ENCODE results near the gene DPP6.
"Not testable (repeated sequence)": the region's sequence is repeated elsewhere in the genome, so short reads cannot be mapped to it uniquely, and the experiment has no call there.

The DPP6 gene

GRCh38 chr7:154652564-154652963 lies 600.4 kb downstream of the DPP6 start:
- TF ChIP-seq POLR2A (IDR thresholded peaks at IDR 0.05; ENCODE audit: low read depth, low read length) (no peak), PAX5 (IDR thresholded peaks at IDR 0.05; ENCODE audit: insufficient read depth, low read length, severe bottlenecking) (no peak), POU2F2 (IDR thresholded peaks at IDR 0.05; ENCODE audit: low read depth, low read length) (no peak), SPI1 (IDR thresholded peaks at IDR 0.05; ENCODE audit: low read depth, low read length) (no peak), TAF1 (IDR thresholded peaks at IDR 0.05; ENCODE audit: low read depth, low read length) (no peak)
- DNase-seq (ENCODE audit: insufficient read length, low spot score) (no peak), FAIRE-seq (no peak)

GRCh38 chr7:154653281-154653680 lies 601.1 kb downstream of the DPP6 start:
- TF ChIP-seq POLR2AphosphoS5 (IDR thresholded peaks at IDR 0.05; ENCODE audit: low read depth, low read length): no peak
- TF ChIP-seq POU2F2 (IDR thresholded peaks at IDR 0.05; ENCODE audit: low read depth, low read length): no peak
- FAIRE-seq (no peak), DNase-seq (ENCODE audit: insufficient read length, low spot score) (no peak)

GRCh38 chr7:154656618-154657017 lies 604.4 kb downstream of the DPP6 start:
- no peak for TF ChIP-seq POLR2A (IDR thresholded peaks at IDR 0.05; ENCODE audit: low read depth, low read length)
- no peak for TF ChIP-seq POLR2AphosphoS5 (IDR thresholded peaks at IDR 0.05; ENCODE audit: low read depth, low read length)
- no peak for TF ChIP-seq TAF1 (IDR thresholded peaks at IDR 0.05; ENCODE audit: low read depth, low read length)
- no peak for TF ChIP-seq POU2F2 (IDR thresholded peaks at IDR 0.05; ENCODE audit: low read depth, low read length)
- no peak for TF ChIP-seq PAX5 (IDR thresholded peaks at IDR 0.05; ENCODE audit: insufficient read depth, low read length, severe bottlenecking)
- no peak for TF ChIP-seq SPI1 (IDR thresholded peaks at IDR 0.05; ENCODE audit: low read depth, low read length)
- DNase-seq (ENCODE audit: insufficient read length, low spot score) (no peak), FAIRE-seq (no peak)

- FAIRE-seq: no peak
- no peak for TF ChIP-seq PAX5 (IDR thresholded peaks at IDR 0.05; ENCODE audit: insufficient read depth, low read length, severe bottlenecking)
- no peak for TF ChIP-seq TAF1 (IDR thresholded peaks at IDR 0.05; ENCODE audit: low read depth, low read length)
- TF ChIP-seq POLR2AphosphoS5 (IDR thresholded peaks at IDR 0.05; ENCODE audit: low read depth, low read length): no peak
- TF ChIP-seq POLR2A (IDR thresholded peaks at IDR 0.05; ENCODE audit: low read depth, low read length): no peak
- TF ChIP-seq POU2F2 (IDR thresholded peaks at IDR 0.05; ENCODE audit: low read depth, low read length): no peak
- TF ChIP-seq SPI1 (IDR thresholded peaks at IDR 0.05; ENCODE audit: low read depth, low read length): no peak
- no peak for DNase-seq (ENCODE audit: insufficient read length, low spot score)
These were observed 614.6 kb downstream of the DPP6 start for GRCh38 chr7:154666768-154667167.

- TF ChIP-seq TAF1 (IDR thresholded peaks at IDR 0.05; ENCODE audit: low read depth, low read length) (no peak), SPI1 (IDR thresholded peaks at IDR 0.05; ENCODE audit: low read depth, low read length) (no peak), POU2F2 (IDR thresholded peaks at IDR 0.05; ENCODE audit: low read depth, low read length) (no peak), POLR2A (IDR thresholded peaks at IDR 0.05; ENCODE audit: low read depth, low read length) (no peak), POLR2AphosphoS5 (IDR thresholded peaks at IDR 0.05; ENCODE audit: low read depth, low read length) (no peak), PAX5 (IDR thresholded peaks at IDR 0.05; ENCODE audit: insufficient read depth, low read length, severe bottlenecking) (no peak)
- FAIRE-seq: no peak
- no peak for DNase-seq (ENCODE audit: insufficient read length, low spot score)
These were observed 620.6 kb downstream of the DPP6 start for GRCh38 chr7:154672659-154673415.

- DNase-seq (ENCODE audit: insufficient read length, low spot score) (no peak), FAIRE-seq (no peak)
- TF ChIP-seq TAF1 (IDR thresholded peaks at IDR 0.05; ENCODE audit: low read depth, low read length) (no peak), POLR2AphosphoS5 (IDR thresholded peaks at IDR 0.05; ENCODE audit: low read depth, low read length) (no peak), POLR2A (IDR thresholded peaks at IDR 0.05; ENCODE audit: low read depth, low read length) (no peak), PAX5 (IDR thresholded peaks at IDR 0.05; ENCODE audit: insufficient read depth, low read length, severe bottlenecking) (no peak), SPI1 (IDR thresholded peaks at IDR 0.05; ENCODE audit: low read depth, low read length) (no peak), POU2F2 (IDR thresholded peaks at IDR 0.05; ENCODE audit: low read depth, low read length) (no peak)
These were observed 622.0 kb downstream of the DPP6 start for GRCh38 chr7:154674191-154674590.

- TF ChIP-seq PAX5 (IDR thresholded peaks at IDR 0.05; ENCODE audit: insufficient read depth, low read length, severe bottlenecking): no peak
- no peak for TF ChIP-seq TAF1 (IDR thresholded peaks at IDR 0.05; ENCODE audit: low read depth, low read length)
- TF ChIP-seq POU2F2 (IDR thresholded peaks at IDR 0.05; ENCODE audit: low read depth, low read length): no peak
- no peak for TF ChIP-seq SPI1 (IDR thresholded peaks at IDR 0.05; ENCODE audit: low read depth, low read length)
- TF ChIP-seq POLR2AphosphoS5 (IDR thresholded peaks at IDR 0.05; ENCODE audit: low read depth, low read length): no peak
- TF ChIP-seq POLR2A (IDR thresholded peaks at IDR 0.05; ENCODE audit: low read depth, low read length): no peak
- no peak for DNase-seq (ENCODE audit: insufficient read length, low spot score)
- FAIRE-seq: no peak
These were observed 623.4 kb downstream of the DPP6 start for GRCh38 chr7:154675560-154675959.

GRCh38 chr7:154676033-154676421 lies 623.8 kb downstream of the DPP6 start:
- not testable (repeated sequence) for FAIRE-seq; DNase-seq (ENCODE audit: insufficient read length, low spot score)

- DNase-seq (ENCODE audit: insufficient read length, low spot score) (no peak), FAIRE-seq (no peak)
- TF ChIP-seq PAX5 (IDR thresholded peaks at IDR 0.05; ENCODE audit: insufficient read depth, low read length, severe bottlenecking) (no peak), SPI1 (IDR thresholded peaks at IDR 0.05; ENCODE audit: low read depth, low read length) (no peak), POU2F2 (IDR thresholded peaks at IDR 0.05; ENCODE audit: low read depth, low read length) (no peak), POLR2A (IDR thresholded peaks at IDR 0.05; ENCODE audit: low read depth, low read length) (no peak), POLR2AphosphoS5 (IDR thresholded peaks at IDR 0.05; ENCODE audit: low read depth, low read length) (no peak), TAF1 (IDR thresholded peaks at IDR 0.05; ENCODE audit: low read depth, low read length) (no peak)
These were observed 624.4 kb downstream of the DPP6 start for GRCh38 chr7:154676422-154677073.

- no peak for DNase-seq (ENCODE audit: insufficient read length, low spot score)
- FAIRE-seq: no peak
- no peak for TF ChIP-seq POLR2A (IDR thresholded peaks at IDR 0.05; ENCODE audit: low read depth, low read length)
- no peak for TF ChIP-seq TAF1 (IDR thresholded peaks at IDR 0.05; ENCODE audit: low read depth, low read length)
- TF ChIP-seq SPI1 (IDR thresholded peaks at IDR 0.05; ENCODE audit: low read depth, low read length): no peak
- no peak for TF ChIP-seq POLR2AphosphoS5 (IDR thresholded peaks at IDR 0.05; ENCODE audit: low read depth, low read length)
- no peak for TF ChIP-seq POU2F2 (IDR thresholded peaks at IDR 0.05; ENCODE audit: low read depth, low read length)
- TF ChIP-seq PAX5 (IDR thresholded peaks at IDR 0.05; ENCODE audit: insufficient read depth, low read length, severe bottlenecking): no peak
These were observed 625.3 kb downstream of the DPP6 start for GRCh38 chr7:154677454-154677853.

- DNase-seq (ENCODE audit: insufficient read length, low spot score); FAIRE-seq: not testable (repeated sequence)
These were observed 625.9 kb downstream of the DPP6 start for GRCh38 chr7:154678001-154678550.
